Effector memory CD8-positive, alpha-beta T cell (primary cell): ENCODE measurements around the gene LHFPL6.

ENCODE experiments used
- ATAC-seq: fragments of 150-1000 bp; cut with Tn5 transposase; replicated peaks from 2 replicates; pipeline ENCODE4 v1.10.0; 2021; ENCODE audit warnings: mild to moderate bottlenecking, moderate library complexity
- DNase-seq, 3 experiments: peaks; one replicate each; pipeline ENCODE4 v3.0.0; 2021
- H3K27ac Mint-ChIP-seq, 2 donors: one replicate each; pipeline ENCODE4 v1.8.0; 2022; ENCODE audit warnings: mild to moderate bottlenecking in 2 of 2, mixed read lengths in 2 of 2, moderate library complexity in 2 of 2
- H3K27me3 Mint-ChIP-seq, 2 donors: one replicate each; pipeline ENCODE4 v1.8.0; 2022; ENCODE audit warnings: mixed read lengths in 2 of 2
- H3K36me3 Mint-ChIP-seq: one replicate; pipeline ENCODE4 v1.8.0; 2022; ENCODE audit warnings: mild to moderate bottlenecking, moderate library complexity, mixed read lengths; ENCODE audit not compliant: insufficient read depth
- H3K4me1 Mint-ChIP-seq, 2 donors: one replicate each; pipeline ENCODE4 v1.8.0; 2022; ENCODE audit warnings: low read depth in 2 of 2, mixed read lengths in 2 of 2
- H3K4me3 Mint-ChIP-seq, 2 donors: one replicate each; pipeline ENCODE4 v1.8.0; 2022; ENCODE audit warnings: mild to moderate bottlenecking in 2 of 2, mixed read lengths in 2 of 2, moderate library complexity in 2 of 2
- H3K9me3 Mint-ChIP-seq, 2 donors: one replicate each; pipeline ENCODE4 v1.8.0; 2022; ENCODE audit warnings: mixed read lengths in 2 of 2

Gene LHFPL6

GRCh38 chr13:39485314-39485700, 117.7 kb downstream of the LHFPL6 start:
- no peaks in the 10 kb centered on the region for H3K36me3 Mint-ChIP-seq
- no peaks in the 10 kb centered on the region for H3K9me3 Mint-ChIP-seq
- no peaks in the 10 kb centered on the region for H3K4me1 Mint-ChIP-seq
- H3K4me3 Mint-ChIP-seq, result no peak overlapping the region
- ATAC-seq, result no peak
- H3K27me3 Mint-ChIP-seq, result peaks cover 0 to 6% of the 10 kb centered on the region in 2 donors
- DNase-seq, result no peak
- no peak overlapping the region for H3K27ac Mint-ChIP-seq

- no peaks in the 10 kb centered on the region for H3K36me3 Mint-ChIP-seq
- H3K9me3 Mint-ChIP-seq, result no peaks in the 10 kb centered on the region
- no peak for DNase-seq
Measured at GRCh38 chr13:39484506-39485313, 118.3 kb downstream of the LHFPL6 start.

GRCh38 chr13:39483326-39483725, 119.7 kb downstream of the LHFPL6 start:
- no peaks in the 10 kb centered on the region for H3K9me3 Mint-ChIP-seq
- no peak overlapping the region for H3K27ac Mint-ChIP-seq
- H3K4me3 Mint-ChIP-seq, result no peak overlapping the region
- ATAC-seq (no peak), DNase-seq (no peak)
- H3K4me1 Mint-ChIP-seq, result no peaks in the 10 kb centered on the region
- H3K36me3 Mint-ChIP-seq, result no peaks in the 10 kb centered on the region
- H3K27me3 Mint-ChIP-seq, result no peaks in the 10 kb centered on the region

More at GRCh38 chr13:39484506-39485313, 118.3 kb downstream of the LHFPL6 start:
- no peaks in the 10 kb centered on the region for H3K4me1 Mint-ChIP-seq
- no peak overlapping the region for H3K27ac Mint-ChIP-seq
- peaks cover 0 to 6% of the 10 kb centered on the region in 2 donors for H3K27me3 Mint-ChIP-seq
- no peak for ATAC-seq
- H3K4me3 Mint-ChIP-seq, result no peak overlapping the region

GRCh38 chr13:39481491-39481890, 121.5 kb downstream of the LHFPL6 start:
- ATAC-seq, result no peak
- H3K27me3 Mint-ChIP-seq, result peaks cover 8 to 9% of the 10 kb centered on the region in 2 donors
- H3K4me1 Mint-ChIP-seq, result no peaks in the 10 kb centered on the region
- H3K27ac Mint-ChIP-seq, result no peak overlapping the region
- no peak for DNase-seq
- H3K4me3 Mint-ChIP-seq, result no peak overlapping the region
- H3K36me3 Mint-ChIP-seq, result no peaks in the 10 kb centered on the region
- no peaks in the 10 kb centered on the region for H3K9me3 Mint-ChIP-seq

- Mint-ChIP-seq H3K27ac (no peak overlapping the region), H3K9me3 (no peaks in the 10 kb centered on the region), H3K4me1 (no peaks in the 10 kb centered on the region), H3K27me3 (peaks cover 9 to 25% of the 10 kb centered on the region in 2 donors), H3K36me3 (peaks cover 3% of the 10 kb centered on the region), H3K4me3 (no peak overlapping the region)
- no peak for DNase-seq
- no peak for ATAC-seq
Measured at GRCh38 chr13:39474600-39474999, 128.4 kb downstream of the LHFPL6 start.

- H3K27me3 Mint-ChIP-seq, result peaks cover 9 to 15% of the 10 kb centered on the region in 2 donors
- H3K4me1 Mint-ChIP-seq, result no peaks in the 10 kb centered on the region
- no peak overlapping the region for H3K27ac Mint-ChIP-seq
- no peak for ATAC-seq
- no peaks in the 10 kb centered on the region for H3K9me3 Mint-ChIP-seq
- no peaks in the 10 kb centered on the region for H3K36me3 Mint-ChIP-seq
- DNase-seq, result no peak
- H3K4me3 Mint-ChIP-seq, result no peak overlapping the region
Measured at GRCh38 chr13:39469676-39470075, 133.3 kb downstream of the LHFPL6 start.

GRCh38 chr13:39468306-39468705, 134.7 kb downstream of the LHFPL6 start:
- peaks cover 9 to 11% of the 10 kb centered on the region in 2 donors for H3K27me3 Mint-ChIP-seq
- no peaks in the 10 kb centered on the region for H3K9me3 Mint-ChIP-seq
- no peak overlapping the region for H3K27ac Mint-ChIP-seq
- no peak for ATAC-seq
- DNase-seq, result no peak
- H3K4me1 Mint-ChIP-seq, result no peaks in the 10 kb centered on the region
- no peaks in the 10 kb centered on the region for H3K36me3 Mint-ChIP-seq
- no peak overlapping the region for H3K4me3 Mint-ChIP-seq

GRCh38 chr13:39463611-39464010, 139.4 kb downstream of the LHFPL6 start:
- DNase-seq (no peak), ATAC-seq (no peak)
- peaks cover 0 to 9% of the 10 kb centered on the region in 2 donors for H3K27me3 Mint-ChIP-seq
- no peaks in the 10 kb centered on the region for H3K36me3 Mint-ChIP-seq
- no peak overlapping the region for H3K27ac Mint-ChIP-seq
- no peak overlapping the region for H3K4me3 Mint-ChIP-seq
- H3K4me1 Mint-ChIP-seq, result no peaks in the 10 kb centered on the region
- no peaks in the 10 kb centered on the region for H3K9me3 Mint-ChIP-seq

- ATAC-seq (no peak), DNase-seq (no peak)
- no peaks in the 10 kb centered on the region for H3K9me3 Mint-ChIP-seq
- H3K4me1 Mint-ChIP-seq, result no peaks in the 10 kb centered on the region
- H3K36me3 Mint-ChIP-seq, result no peaks in the 10 kb centered on the region
- no peak overlapping the region for H3K27ac Mint-ChIP-seq
- H3K4me3 Mint-ChIP-seq, result no peak overlapping the region
- peaks cover 0 to 3% of the 10 kb centered on the region in 2 donors for H3K27me3 Mint-ChIP-seq
Measured at GRCh38 chr13:39462906-39463305, 140.1 kb downstream of the LHFPL6 start.

GRCh38 chr13:39462428-39462827, 140.6 kb downstream of the LHFPL6 start:
- H3K27me3 Mint-ChIP-seq, result no peaks in the 10 kb centered on the region
- H3K27ac Mint-ChIP-seq, result no peak overlapping the region
- DNase-seq, result no peak
- no peaks in the 10 kb centered on the region for H3K9me3 Mint-ChIP-seq
- ATAC-seq, result no peak
- no peaks in the 10 kb centered on the region for H3K4me1 Mint-ChIP-seq
- H3K36me3 Mint-ChIP-seq, result no peaks in the 10 kb centered on the region
- no peak overlapping the region for H3K4me3 Mint-ChIP-seq

GRCh38 chr13:39461685-39462266, 141.2 kb downstream of the LHFPL6 start:
- DNase-seq (no peak), ATAC-seq (no peak)
- no peak overlapping the region for H3K4me3 Mint-ChIP-seq

GRCh38 chr13:39457274-39457673, 145.7 kb downstream of the LHFPL6 start:
- Mint-ChIP-seq H3K36me3 (no peaks in the 10 kb centered on the region), H3K27ac (no peak overlapping the region), H3K4me1 (no peaks in the 10 kb centered on the region), H3K27me3 (peaks cover 4 to 5% of the 10 kb centered on the region in 2 donors), H3K9me3 (no peaks in the 10 kb centered on the region), H3K4me3 (no peak overlapping the region)
- DNase-seq (no peak), ATAC-seq (no peak)

More at GRCh38 chr13:39461685-39462266, 141.2 kb downstream of the LHFPL6 start:
- no peaks in the 10 kb centered on the region for H3K4me1 Mint-ChIP-seq
- H3K27me3 Mint-ChIP-seq, result no peaks in the 10 kb centered on the region
- no peaks in the 10 kb centered on the region for H3K36me3 Mint-ChIP-seq
- H3K9me3 Mint-ChIP-seq, result no peaks in the 10 kb centered on the region
- H3K27ac Mint-ChIP-seq, result no peak overlapping the region

GRCh38 chr13:39455521-39456175, 147.3 kb downstream of the LHFPL6 start:
- Mint-ChIP-seq H3K4me1 (no peaks in the 10 kb centered on the region), H3K27ac (no peak overlapping the region), H3K27me3 (peaks cover 6 to 7% of the 10 kb centered on the region in 2 donors), H3K9me3 (no peaks in the 10 kb centered on the region), H3K4me3 (no peak overlapping the region), H3K36me3 (no peaks in the 10 kb centered on the region)
- ATAC-seq (no peak), DNase-seq (no peak)

GRCh38 chr13:39452834-39453233, 150.2 kb downstream of the LHFPL6 start:
- DNase-seq, result no peak
- ATAC-seq, result no peak
- H3K9me3 Mint-ChIP-seq, result no peaks in the 10 kb centered on the region
- H3K27ac Mint-ChIP-seq, result no peak overlapping the region
- H3K27me3 Mint-ChIP-seq, result peaks cover 7 to 10% of the 10 kb centered on the region in 2 donors
- no peak overlapping the region for H3K4me3 Mint-ChIP-seq
- H3K4me1 Mint-ChIP-seq, result no peaks in the 10 kb centered on the region
- H3K36me3 Mint-ChIP-seq, result no peaks in the 10 kb centered on the region
